HepG2 (cell line): ENCODE data around the gene WNT7B. TPM values are rescaled to one million over a fixed set of nuclear protein-coding genes. Genes with fewer than 3 reads are reported as not detected.

ENCODE experiments used
- ATAC-seq: fragments of 200-7000 bp; cut with Tn5 transposase; 3 replicates; pipeline ENCODE4 v1.9.1; 2020; ENCODE audit warnings: mild to moderate bottlenecking, moderate library complexity
- BruUV-seq: library from RNA; stranded (reverse); fragments of 400-500 nt; replicated peaks from 2 replicates; lab custom pipeline; 2021; lab: Mats Ljungman, UMichigan
- CTCF ChIA-PET: fragments of 300-600 bp; formaldehyde crosslinking; extraction: SDS; loops from one replicate; lab custom pipeline; 2021; ENCODE audit warnings: low total read pairs, inconsistent platforms, low intra/inter-chr PET ratio; lab: Yijun Ruan, JAX
- POLR2A ChIA-PET: fragments of 350-600 bp; sonication (Branson Sonifier 250); formaldehyde crosslinking; loops from one replicate; lab custom pipeline; 2020; ENCODE audit warnings: antibody characterized with exemption, inconsistent platforms; lab: Yijun Ruan, JAX
- DNase-seq: peaks from one replicate; pipeline ENCODE4 v3.0.0-alpha.2; 2015; ENCODE audit warnings: low spot score
- FAIRE-seq: peaks from 3 replicates; lab custom pipeline; 2011; peaks lifted over from hg19 to GRCh38; lab: Jason Lieb, UNC
- H2AFZ ChIP-seq: one replicate; pipeline ENCODE4 v1.6.1; 2011; ENCODE audit warnings: low read length, inconsistent platforms
- H3K27ac ChIP-seq: fragments of 300-600 bp; 3 replicates; pipeline ENCODE4 v1.8.0; 2011; ENCODE audit warnings: mixed run types, mild to moderate bottlenecking, mixed read lengths, low read length, inconsistent platforms; ENCODE audit not compliant: insufficient read depth; ENCODE audit errors: extremely low read length
- H3K27me3 ChIP-seq, 2 experiments: fragments of 200-600 bp in 1 of 2; 2 replicates in 1 of 2; 3 replicates in 1 of 2; pipeline versions ENCODE4 v1.6.0 to v1.8.0; 2011; ENCODE audit warnings: low read length in 2 of 2, mild to moderate bottlenecking in 2 of 2, moderate library complexity in 2 of 2, inconsistent platforms in 1 of 2; ENCODE audit not compliant: insufficient read depth in 2 of 2, control insufficient read depth in 1 of 2
- H3K36me3 ChIP-seq, 2 experiments: fragments of 200-600 bp in 1 of 2; replicated peaks in 1 of 2; 2 replicates in 1 of 2; 3 replicates in 1 of 2; pipeline versions ENCODE4 v1.5.1 to v1.8.0; 2011; ENCODE audit warnings: low read length in 2 of 2, inconsistent platforms in 1 of 2; ENCODE audit not compliant: insufficient read depth in 2 of 2, control insufficient read depth in 1 of 2
- H3K4me1 ChIP-seq: 2 replicates; pipeline ENCODE4 v1.5.1; 2012; ENCODE audit warnings: low read length, inconsistent platforms; ENCODE audit not compliant: insufficient read depth
- H3K4me2 ChIP-seq: 2 replicates; pipeline ENCODE4 v1.6.0; 2011; ENCODE audit warnings: low read depth, low read length, inconsistent platforms
- H3K4me3 ChIP-seq, 3 experiments: fragments of 200-600 bp in 1 of 3; sonication (generic), shearing (Covaris generic) in 1 of 3; replicated peaks in 1 of 3; 2 replicates each; pipeline ENCODE4 v1.5.1; 2011 to 2016; ENCODE audit warnings: low read length in 3 of 3, inconsistent platforms in 2 of 3, low read depth in 2 of 3, mild to moderate bottlenecking in 2 of 3, control low read depth in 1 of 3, mixed read lengths in 1 of 3; ENCODE audit not compliant: insufficient read depth in 1 of 3
- H3K79me2 ChIP-seq: one replicate; pipeline ENCODE4 v1.6.1; 2011; ENCODE audit warnings: low read length, inconsistent platforms; ENCODE audit not compliant: insufficient read depth
- H3K9ac ChIP-seq: 2 replicates; pipeline ENCODE4 v1.6.0; 2011; ENCODE audit warnings: mild to moderate bottlenecking, low read depth, low read length, inconsistent platforms; ENCODE audit not compliant: insufficient read depth
- H3K9me3 ChIP-seq: 2 replicates; pipeline ENCODE4 v1.5.1; 2012; ENCODE audit warnings: mild to moderate bottlenecking, low read length
- H4K20me1 ChIP-seq: 2 replicates; pipeline ENCODE4 v1.6.0; 2011; ENCODE audit warnings: inconsistent platforms, mild to moderate bottlenecking, low read length, moderate library complexity; ENCODE audit not compliant: insufficient read depth
- ISL2 ChIP-seq: sonication (generic); formaldehyde crosslinking; IDR thresholded peaks from 2 replicates; pipeline ENCODE4 v1.5.0; 2020; ENCODE audit warnings: missing genetic modification reagents
- ZSCAN22 ChIP-seq: sonication (generic); formaldehyde crosslinking; IDR thresholded peaks from 2 replicates; pipeline ENCODE4 v1.4.0; 2020; ENCODE audit warnings: mild to moderate bottlenecking, missing genetic modification reagents
- WGBS: methylation state at CpG from one replicate; pipeline ENCODE4 v1.1.6; 2017; ENCODE audit warnings: low lambda C conversion rate; 5-methylcytosine and 5-hydroxymethylcytosine counted together
- in situ Hi-C: cut with HindIII; loops from 2 replicates; pipeline ENCODE4 v1.10.0; 2017; ENCODE audit warnings: low pct_unique_long_range_greater_than_20kb; ENCODE audit not compliant: extremely low pct_ligation_motif_present
- intact Hi-C: fragments of 100-400 bp; cut with micrococcal nuclease; formaldehyde crosslinking; loops from one replicate; pipeline ENCODE4 v1.10.0; 2022; ENCODE audit not compliant: unreplicated experiment
- polyA plus RNA-seq, 8 experiments: library from polyadenylated mRNA; depleted of rRNA in 3 of 8; stranded (reverse) in 7 of 8; unstranded in 1 of 8; fragments of >200 nt; fragmentation: Illumina TruSeq in 4 of 8; extraction: Trizol in 4 of 8; gene quantifications; 2 replicates each; pipeline versions ENCODE4 v1.2.1 to v1.2.3, GENCODE V29; 2011 to 2016; ENCODE audit warnings: low read depth in 4 of 8, missing spikeins in 1 of 8, mixed read lengths in 1 of 8; ENCODE audit not compliant: insufficient read depth in 1 of 8
- total RNA-seq, 5 experiments: library from RNA; depleted of rRNA; stranded (reverse); fragments of >200 nt; fragmentation: Illumina TruSeq; extraction: Trizol; gene quantifications; 2 replicates each; pipeline ENCODE4 v1.2.3, GENCODE V29; 2016; ENCODE audit warnings: low read depth in 1 of 5
- TF ChIP-seq, protein P1 (sequence below): sonication (generic); formaldehyde crosslinking; conservative IDR thresholded peaks from 2 replicates; pipeline ENCODE4 v1.8.0; 2022; ENCODE audit warnings: mild to moderate bottlenecking, moderate library complexity, missing genetic modification reagents
- TF ChIP-seq, protein P2 (sequence below): sonication (generic); formaldehyde crosslinking; IDR thresholded peaks from 2 replicates; pipeline ENCODE4 v1.5.0; 2020; ENCODE audit warnings: missing genetic modification reagents

WNT7B gene
- total and polyA plus RNA-seq, 2 of the 13 experiments (the other 11 are each of a cell fraction or from before 2014, with no cell fraction given): 0.09 TPM; not detected in 1

DNA sequence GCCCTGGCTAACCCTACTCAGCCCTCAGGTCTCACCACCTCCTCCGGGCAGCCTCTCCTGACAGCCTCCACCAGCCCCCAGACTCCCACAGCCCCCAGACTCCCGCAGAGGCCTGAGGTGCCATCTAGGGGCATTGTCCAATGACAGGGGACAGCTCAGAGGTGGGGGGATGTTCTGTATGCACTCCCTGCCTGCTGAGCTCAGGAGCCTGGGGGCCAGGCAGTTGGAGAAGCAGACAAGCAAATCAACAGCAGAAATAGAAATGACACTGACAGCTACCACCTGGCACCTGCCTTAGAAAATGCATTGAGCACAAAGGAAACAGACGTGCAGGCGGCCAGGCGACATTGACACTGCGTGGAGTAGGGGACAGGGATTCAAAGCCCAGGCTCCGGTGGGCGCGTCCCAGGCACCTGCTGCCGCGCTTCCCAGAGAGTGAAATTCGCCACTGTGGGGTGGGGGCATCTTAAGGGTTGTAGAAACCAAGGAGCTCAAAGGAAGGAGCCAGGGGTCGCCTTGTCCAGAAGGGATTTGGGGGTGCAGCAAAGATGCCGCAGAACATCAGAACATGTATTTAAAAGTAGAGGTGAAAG, 22.5 kb upstream of the WNT7B start:
- H3K27ac ChIP-seq: no peak overlapping the region
- no peaks in the 10 kb centered on the region for H3K36me3 ChIP-seq
- DNase-seq (no peak), FAIRE-seq (no peak), ATAC-seq (no peak)
- H3K9ac ChIP-seq: no peak overlapping the region
- no peaks in the 10 kb centered on the region for H3K79me2 ChIP-seq
- peaks cover 22% of the 10 kb centered on the region for H3K4me1 ChIP-seq
- in situ Hi-C loops (loop anchor here (5.0 kb wide), 1 partner anchor 38 kb away; no protein-coding TSS in a partner anchor), intact Hi-C loops (loop anchor here (5.0 kb wide), 1 partner anchor 38 kb away; no protein-coding TSS in a partner anchor)
- TF ChIP-seq ISL2 (CRISPR knock-in tag) (no peak), ZSCAN22 (CRISPR knock-in tag) (no peak)
- TF ChIP-seq, protein P1, sequence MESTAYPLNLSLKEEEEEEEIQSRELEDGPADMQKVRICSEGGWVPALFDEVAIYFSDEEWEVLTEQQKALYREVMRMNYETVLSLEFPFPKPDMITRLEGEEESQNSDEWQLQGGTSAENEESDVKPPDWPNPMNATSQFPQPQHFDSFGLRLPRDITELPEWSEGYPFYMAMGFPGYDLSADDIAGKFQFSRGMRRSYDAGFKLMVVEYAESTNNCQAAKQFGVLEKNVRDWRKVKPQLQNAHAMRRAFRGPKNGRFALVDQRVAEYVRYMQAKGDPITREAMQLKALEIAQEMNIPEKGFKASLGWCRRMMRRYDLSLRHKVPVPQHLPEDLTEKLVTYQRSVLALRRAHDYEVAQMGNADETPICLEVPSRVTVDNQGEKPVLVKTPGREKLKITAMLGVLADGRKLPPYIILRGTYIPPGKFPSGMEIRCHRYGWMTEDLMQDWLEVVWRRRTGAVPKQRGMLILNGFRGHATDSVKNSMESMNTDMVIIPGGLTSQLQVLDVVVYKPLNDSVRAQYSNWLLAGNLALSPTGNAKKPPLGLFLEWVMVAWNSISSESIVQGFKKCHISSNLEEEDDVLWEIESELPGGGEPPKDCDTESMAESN (CRISPR knock-in tag): no peak
- TF ChIP-seq, protein P2, sequence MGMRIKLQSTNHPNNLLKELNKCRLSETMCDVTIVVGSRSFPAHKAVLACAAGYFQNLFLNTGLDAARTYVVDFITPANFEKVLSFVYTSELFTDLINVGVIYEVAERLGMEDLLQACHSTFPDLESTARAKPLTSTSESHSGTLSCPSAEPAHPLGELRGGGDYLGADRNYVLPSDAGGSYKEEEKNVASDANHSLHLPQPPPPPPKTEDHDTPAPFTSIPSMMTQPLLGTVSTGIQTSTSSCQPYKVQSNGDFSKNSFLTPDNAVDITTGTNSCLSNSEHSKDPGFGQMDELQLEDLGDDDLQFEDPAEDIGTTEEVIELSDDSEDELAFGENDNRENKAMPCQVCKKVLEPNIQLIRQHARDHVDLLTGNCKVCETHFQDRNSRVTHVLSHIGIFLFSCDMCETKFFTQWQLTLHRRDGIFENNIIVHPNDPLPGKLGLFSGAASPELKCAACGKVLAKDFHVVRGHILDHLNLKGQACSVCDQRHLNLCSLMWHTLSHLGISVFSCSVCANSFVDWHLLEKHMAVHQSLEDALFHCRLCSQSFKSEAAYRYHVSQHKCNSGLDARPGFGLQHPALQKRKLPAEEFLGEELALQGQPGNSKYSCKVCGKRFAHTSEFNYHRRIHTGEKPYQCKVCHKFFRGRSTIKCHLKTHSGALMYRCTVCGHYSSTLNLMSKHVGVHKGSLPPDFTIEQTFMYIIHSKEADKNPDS: no peak
- no peak overlapping the region for H3K4me3 ChIP-seq
- ChIA-PET POLR2A (no interaction called here), CTCF (no interaction called here)
- no peaks in the 10 kb centered on the region for H3K9me3 ChIP-seq
- H4K20me1 ChIP-seq: no peaks in the 10 kb centered on the region
- no TSS peak for BruUV-seq
- peaks cover 12 to 78% of the 10 kb centered on the region in 2 experiments for H3K27me3 ChIP-seq
- no peak overlapping the region for H2AFZ ChIP-seq
- H3K4me2 ChIP-seq: no peak overlapping the region
- WGBS: 52% methylated on average over 14 of the region's 14 CpGs
